Activated CD4-positive, CD25-positive, alpha-beta regulatory T cell treated with anti-CD3 and anti-CD28 coated beads, Interleukin-2, amount 50 U/mL, for 24 hours (primary cell): Measurements from ENCODE around the gene PRRC2B.

Experiments used
- ATAC-seq, 2 donors: fragments of 150-1000 bp; cut with Tn5 transposase; one replicate each; pipeline ENCODE4 v1.10.0; 2021; ENCODE audit warnings: mild to moderate bottlenecking in 1 of 2, moderate library complexity in 1 of 2

Gene PRRC2B

DNA sequence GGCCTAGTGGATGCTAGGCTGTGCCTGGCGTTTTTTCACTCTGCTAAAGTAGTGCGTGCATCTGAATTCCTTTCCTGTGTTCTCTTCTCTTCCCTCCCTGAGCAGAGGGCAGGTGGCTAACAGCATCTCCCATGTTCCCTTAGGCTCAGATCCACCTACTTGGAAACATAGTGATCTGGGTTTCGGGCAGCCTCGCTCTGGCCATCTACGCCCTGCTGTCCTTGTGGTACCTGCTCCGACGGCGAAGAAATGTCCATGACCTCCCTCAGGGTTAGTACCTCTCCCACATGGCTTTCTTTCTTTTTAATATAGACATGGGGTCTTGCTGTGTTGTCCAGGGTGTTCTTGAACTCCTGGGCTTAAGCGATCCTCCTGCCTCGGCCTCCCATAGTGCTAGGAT is 127.3 kb downstream of the PRRC2B start:
- ATAC-seq: no peak

DNA sequence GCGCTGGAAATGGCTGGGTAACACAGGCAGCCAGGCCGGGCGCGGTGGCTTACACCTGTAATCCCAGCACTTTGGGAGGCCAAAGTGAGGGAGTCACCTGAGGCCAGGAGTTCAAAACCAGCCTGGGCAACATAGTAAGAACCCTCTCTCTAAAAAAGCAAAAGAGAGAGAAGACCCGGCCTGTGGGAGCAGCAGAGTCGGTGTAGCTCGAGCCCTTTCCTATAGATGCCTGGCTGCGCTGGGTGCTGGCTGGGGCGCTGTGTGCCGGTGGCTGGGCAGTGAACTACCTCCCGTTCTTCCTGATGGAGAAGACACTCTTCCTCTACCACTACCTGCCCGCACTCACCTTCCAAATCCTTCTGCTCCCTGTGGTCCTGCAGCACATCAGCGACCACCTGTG is 127.9 kb downstream of the PRRC2B start:
- no peak for ATAC-seq

DNA sequence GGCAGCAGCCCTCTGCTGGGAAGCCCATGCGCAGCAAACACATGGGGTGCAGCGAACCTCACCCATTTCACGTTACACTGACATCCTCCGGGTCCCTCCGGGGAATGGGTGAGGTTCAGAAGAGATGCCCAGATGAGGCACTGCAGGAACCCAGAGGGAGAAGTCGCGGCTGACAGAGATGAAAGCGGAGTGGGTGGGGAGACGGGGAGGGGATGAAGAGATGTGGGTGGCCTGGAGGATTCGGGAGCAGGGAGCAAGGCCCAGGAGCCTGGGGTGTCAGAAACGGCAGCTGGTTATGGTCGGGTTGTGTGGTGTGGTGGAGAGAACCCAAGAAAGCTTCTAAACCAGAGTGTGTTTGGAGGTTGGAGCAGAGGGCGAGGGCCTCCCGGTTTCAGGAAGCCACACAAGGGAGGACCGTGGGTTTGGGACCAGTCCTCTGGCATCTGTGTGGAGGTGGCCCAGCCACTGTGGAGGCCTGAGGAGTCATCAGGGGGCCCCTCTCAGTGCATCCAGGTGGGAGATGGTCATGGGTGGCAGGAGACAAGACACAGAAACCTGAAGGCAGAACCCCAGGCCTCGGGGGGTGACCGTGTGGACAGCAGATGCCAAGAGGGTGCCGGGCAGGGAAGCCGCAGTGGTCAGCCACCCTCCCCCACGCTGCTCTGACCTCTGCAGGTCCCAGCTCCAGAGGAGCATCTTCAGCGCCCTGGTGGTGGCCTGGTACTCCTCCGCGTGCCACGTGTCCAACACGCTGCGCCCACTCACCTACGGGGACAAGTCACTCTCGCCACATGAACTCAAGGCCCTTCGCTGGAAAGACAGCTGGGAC is 128.6 kb downstream of the PRRC2B start:
- no peak for ATAC-seq

DNA sequence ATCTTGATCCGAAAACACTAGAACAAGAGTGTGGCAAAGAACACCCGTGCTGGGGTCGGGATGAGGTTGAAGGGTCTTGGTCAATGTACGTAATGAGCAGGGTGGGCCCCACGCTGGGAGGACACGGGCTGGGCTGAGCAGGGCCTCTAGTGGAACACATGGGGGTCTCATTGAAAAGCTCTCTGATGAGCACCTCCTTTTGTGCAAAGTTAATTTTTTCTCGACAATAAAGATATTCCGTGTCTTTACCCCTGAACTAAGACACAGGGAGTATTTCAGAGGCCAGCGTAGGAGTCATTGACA is 129.2 kb downstream of the PRRC2B start:
- no peak for ATAC-seq

DNA sequence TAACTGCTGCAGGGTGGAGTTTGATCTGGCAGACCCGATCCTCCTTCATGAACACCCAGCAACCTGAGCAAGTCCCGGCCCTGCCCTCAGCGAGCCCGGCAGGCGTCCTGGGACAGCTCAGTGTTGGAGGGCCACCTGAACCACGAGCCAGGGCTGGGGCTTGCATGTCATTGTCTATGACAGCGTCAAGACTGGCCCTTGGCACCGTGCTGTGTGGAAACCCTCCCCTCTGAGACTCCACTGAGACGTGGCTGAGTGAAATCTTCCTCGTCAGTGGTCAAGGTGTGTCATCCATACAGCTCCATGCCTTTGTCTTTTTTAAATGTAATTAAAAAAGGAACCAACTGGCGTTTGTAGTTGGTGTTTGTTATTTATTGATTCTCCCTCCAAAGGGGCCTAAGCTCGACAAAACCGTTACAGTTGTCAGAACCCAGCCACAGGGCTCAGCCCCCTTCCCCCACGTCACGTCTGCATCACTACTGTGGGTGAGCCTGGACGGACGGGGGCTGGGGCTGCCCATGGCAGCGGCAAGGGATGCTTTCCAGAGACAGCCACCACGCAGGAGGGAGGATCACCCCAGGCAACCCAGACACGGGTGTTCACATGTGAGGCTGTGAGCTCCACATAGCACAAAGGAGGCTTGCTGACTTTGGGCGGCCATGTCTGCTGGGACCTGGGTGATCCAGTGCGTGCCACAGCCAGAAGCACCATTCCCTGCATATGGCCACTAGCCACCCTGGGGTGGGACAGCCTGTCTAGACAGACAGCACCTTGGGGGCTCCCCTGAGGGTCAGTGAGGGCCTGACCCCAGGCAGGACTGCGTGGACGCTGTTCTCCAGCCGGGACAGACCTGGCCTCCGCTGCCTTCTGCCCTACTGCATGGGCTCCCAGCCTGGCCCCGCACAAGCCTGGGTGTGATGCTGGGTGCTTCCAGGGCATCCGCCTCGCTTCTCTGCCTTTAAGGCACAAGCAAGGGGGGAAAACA is 129.9 kb downstream of the PRRC2B start:
- no peak for ATAC-seq

DNA sequence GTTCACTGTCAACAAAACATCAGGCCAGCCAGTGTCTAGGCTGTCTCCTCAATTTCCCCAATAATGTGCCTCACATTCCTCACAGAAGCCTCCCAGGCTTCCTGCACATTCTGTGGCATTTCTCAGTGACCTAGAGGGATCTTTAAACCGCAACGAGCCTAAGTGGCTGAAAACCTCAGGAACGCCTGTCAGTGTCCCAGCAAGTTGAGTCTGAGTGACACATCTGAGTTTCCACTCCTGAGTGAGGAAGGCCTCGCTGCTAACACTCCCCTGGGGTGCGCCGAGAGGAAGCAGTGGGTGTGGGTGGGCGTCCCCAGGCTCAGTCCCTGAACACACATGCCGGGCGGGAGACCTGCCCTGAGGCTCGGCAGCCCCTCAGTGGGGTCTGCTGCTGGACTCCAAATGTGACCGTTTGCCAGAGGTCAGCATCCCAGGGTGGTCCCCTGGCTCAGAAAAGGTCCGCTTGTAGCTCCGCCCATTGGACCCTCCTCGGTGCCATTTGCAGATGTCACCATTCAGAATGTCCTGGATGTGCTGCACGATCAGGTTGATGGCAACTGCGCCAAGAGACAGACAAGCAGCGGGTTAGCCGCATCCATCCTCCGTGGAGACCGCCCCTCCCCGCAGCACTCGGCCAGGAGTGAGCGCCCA is 130.9 kb downstream of the PRRC2B start:
- ATAC-seq: no peak

DNA sequence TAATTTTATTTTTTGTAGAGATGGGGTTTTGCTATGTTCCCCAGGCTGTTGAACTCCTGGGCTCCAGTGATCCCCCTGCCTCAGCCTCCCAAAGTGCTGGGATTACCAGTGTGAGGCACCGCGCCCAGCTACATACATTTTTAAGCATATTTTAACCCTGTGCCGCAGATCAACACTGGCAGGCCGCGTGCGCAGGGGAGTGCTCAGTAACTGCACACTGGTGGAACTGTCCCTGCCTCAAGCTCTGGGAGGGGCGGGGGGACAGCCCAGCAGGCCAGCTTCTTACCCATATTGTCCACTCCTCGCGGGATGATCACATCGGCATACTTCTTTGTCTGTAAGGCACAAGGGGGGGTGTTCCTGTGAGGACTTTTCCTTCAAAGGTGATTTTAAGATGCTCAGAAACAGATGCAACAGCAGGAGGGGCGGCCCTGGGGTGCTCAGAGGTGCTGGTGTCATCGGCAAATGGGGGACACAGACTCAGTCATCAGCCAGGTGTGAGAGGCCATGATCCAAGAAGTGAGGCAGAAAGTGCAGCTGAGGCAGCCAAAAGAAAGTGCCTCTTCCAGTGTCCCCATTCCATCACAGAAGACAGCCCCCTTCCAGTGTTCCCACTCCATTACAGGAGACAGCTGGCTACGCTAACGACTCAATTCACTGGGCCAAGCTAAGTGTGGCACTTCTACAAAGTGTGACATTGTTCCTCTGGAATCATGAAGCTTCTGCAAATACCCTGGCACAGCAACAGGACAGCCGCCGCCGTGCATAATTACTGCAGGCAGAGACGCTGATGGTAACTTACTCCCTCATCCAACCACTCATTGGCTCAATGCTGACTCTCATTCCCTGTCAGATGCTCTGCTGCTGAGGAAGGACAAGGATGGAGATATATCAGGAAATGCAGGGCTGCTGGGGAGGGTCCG is 132.0 kb downstream of the PRRC2B start:
- ATAC-seq: no peak

DNA sequence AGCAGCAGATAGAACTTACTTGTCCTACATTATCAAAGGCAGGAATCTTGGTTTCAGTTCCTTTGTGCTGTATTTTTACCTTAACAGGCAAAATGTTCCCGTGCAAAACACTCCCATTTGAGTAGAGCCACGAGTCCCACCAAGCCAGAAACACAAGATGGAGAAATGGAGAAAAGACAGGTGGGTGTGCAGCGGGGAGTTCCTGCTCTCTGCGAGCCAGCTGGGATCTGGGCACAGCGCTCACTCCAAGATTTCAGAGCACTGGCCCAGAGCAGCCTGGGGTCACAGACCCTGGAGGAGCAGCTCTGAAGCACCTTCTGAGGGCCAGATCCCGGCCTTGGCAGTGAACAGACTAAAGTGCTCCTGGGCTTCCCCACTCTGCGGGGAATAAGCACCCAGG is 134.3 kb downstream of the PRRC2B start:
- no peak for ATAC-seq

DNA sequence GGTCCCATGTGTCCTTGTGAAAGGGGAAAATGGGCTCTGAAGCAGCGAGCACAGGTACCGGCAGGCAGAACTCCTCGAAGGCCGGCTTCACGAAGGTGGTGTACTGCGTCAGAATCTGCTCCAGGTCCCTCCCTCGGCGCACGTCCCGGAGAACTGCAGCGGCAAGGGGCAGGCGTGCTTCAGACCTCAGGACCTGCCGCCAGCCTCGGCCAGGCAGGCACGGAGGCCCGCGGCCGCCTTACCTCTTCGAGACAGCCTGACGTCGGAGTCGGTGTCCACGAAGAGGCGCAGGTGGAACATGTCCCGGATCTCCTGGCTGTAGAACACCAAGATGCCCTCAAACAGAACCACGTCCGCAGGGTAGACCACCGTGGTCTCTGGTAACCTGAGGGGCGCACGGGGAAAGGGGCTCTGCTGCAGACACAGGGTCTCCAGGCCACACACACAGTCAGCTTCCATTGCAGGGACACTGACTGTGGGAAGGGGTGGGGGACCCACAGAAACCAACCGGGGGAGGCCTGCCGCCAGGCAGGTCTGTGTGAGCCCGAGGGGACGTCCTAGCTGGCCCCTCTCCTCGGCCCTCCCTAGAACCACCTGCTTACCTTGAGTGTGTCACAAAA is 135.1 kb downstream of the PRRC2B start:
- ATAC-seq: no peak

DNA sequence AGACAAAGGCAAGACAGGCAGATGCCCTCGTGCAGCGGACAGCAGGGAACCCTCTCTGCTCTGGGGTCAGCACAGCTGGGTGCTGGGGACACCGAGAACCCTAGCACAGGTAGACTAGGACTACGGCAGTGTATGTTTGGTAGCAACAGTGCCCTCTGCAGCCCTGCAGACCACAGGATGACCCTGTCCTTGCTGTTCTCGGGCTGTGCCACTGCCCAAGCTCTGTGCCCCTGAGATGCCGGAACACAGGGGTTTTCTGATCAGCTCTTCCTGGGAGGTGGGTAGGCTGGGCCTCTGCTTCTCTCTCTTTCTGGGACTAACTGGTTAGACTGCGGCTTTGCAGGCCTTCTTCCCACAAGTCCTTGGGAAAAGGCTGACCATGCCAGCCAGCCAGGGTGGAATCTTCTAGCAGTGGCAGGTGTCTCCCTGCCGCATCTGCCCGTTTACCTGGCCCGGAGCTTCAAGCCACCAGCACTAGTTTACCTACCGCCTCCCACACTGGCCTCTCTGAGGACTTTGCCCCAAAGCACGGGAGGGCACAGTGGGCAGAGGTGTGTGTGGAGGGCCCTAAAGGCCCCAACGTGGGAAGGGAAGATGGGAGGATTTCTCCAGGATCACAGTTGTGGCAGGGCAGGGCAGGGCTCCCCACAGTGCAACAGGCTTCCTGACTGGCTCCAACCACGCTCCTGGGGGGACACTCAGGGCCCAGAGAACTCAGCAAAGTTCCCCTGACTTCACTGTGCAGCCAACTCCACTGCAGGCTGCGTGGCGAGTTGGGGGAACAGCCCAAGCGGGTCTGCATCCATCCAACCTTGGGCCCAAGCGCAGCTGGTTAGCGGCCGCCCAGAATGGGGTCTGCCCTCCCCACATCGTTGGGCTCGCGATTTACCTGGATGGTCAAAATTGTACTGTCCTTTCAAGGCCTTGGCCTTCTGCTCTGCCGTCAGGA is 136.0 kb downstream of the PRRC2B start:
- no peak for ATAC-seq

DNA sequence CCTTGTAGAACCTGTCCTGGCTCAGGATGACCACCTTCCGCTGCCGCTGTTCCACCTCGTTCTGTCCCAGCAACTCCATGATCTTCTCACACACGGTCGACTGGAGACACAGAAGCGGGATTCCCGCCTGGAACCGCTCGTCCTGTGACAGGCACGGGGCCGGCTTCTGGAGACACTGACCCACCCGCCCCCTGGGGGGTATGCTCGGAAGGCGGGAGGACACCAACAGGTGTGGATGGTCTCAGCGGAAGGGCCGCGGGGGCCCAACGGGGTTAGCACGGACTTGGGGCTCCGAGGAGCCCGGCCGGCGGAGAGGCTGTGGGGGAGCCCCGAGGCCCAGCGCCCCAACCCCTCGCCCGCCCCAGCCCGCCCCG is 136.6 kb downstream of the PRRC2B start:
- ATAC-seq: peak in 1 of 2 donors; percentile 12

DNA sequence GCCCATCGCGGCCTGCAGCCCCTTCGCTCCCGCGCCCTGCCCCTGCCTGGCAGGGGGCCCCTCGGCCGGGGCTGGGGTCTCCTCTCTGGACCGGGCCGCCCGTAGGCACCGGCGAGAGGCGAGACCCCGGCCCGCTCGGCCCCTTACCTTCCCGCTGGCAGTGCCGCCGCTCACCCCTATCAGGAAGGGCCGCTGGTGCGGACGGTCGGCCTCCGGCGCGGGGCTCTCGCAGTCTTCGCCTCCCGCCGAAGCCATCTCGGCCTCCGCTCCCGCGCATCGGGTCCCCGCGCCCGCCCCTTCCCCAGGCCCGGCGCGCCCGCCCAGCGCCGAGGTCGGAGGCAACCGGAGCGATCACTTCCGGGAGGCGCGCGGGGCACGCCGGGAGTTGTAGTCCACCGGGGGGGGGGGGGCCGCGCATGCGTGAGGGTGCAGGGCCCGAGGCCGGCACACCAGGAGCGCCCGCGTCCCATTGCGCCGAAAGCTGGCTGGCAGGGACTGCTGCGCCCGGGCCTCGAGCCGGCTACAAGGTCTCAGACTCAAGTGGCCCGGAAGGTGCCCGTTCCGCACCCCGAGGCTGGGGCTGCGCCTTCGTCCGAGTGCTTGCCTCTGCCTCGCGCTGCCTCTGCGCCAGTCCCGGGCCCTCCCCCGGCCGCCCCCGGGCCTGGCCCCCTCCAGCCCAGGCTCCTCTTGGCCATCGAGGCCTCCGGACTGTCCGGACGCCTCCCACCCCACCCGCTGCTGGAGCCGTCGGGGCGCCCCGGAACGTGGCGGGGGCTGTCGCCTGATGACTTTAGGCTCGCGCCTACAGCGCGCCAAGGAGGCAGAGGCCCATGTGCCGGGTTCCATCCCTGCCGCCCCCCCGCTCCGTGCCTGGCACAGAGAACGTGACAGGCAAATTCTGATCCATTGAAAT is 137.3 kb downstream of the PRRC2B start, which contains the start of gene UCK1:
Gene UCK1 (minus strand): TSS at position 344 of the 913 bp plus-strand sequence. CDS start 89 bp downstream, at position 255.
- ATAC-seq: peak; percentile 98 to 99

DNA sequence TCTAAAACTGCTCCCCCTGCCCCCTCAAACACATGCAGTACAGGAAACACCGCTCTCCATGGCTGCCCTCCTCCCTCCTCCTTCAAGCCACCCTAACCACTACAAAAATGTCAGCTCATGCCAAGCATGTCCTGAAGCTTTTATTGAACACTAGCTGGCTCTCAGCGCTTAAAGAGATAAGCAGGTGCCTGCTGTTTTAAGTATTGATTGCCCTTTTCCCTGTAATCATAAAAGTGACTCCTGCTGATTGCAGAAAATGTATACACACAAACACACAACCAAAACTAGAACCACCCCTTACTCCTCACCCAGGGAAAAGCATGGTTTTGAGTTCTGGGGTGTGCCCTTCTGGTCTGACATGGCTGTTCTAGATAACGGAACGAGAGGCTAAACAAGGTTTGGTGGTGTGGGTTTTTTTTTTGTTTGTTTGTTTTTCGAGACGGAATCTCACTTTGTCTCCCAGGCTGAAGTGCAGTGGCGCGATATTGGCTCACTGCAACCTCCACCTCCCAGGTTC is 140.9 kb downstream of the PRRC2B start:
- no peak for ATAC-seq

DNA sequence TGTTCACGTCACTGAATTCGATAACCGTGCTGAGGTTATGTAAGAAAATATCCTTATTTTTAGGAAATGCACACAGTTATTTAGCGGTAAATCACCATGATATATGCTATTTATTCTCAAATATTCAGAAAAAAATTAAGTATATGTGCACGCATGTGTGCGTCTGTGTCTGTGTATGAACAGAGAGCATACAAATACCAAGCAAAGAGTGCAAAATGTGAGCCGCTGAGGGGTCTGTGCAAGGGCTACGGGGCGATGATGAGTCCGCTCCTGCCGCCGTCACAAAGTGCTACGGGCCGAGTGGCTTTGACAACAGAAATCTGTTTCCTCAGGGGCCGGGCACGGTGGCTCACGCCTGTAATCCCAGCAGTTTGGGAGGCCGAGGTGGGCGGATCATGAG is 144.1 kb downstream of the PRRC2B start:
- ATAC-seq: no peak

DNA sequence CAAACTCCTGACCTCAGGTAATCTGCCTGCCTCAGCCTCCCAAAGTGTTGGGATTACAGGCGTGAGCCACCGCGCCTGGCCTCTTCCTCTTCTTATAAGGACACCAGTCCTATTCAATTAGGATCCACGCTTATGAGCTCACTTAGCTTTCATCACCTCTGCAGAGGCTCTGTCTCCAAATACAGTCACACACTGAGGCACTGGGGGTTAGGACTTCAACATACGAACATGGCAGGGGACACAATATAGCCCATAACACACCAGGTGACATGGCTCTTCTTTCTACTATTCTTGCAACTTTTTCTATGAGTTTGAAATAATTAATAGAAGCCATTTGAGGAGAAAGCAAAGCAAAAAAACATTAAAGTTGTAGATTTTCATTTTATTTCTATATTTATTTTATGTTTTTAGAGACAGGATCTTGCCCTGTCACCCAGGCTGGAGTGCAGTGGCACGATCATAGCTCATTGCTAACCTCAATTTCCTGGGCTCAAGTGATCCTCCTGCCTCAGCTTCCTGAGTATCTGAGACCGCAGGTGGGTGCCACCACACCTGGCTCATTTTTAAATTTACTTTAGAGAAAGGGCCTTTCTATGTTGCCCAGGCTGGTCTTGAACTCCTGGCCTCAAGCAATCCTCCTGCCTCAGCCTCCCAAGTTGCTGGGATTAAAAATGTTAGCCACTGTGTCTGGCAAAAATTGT is 145.5 kb downstream of the PRRC2B start:
- no peak for ATAC-seq

DNA sequence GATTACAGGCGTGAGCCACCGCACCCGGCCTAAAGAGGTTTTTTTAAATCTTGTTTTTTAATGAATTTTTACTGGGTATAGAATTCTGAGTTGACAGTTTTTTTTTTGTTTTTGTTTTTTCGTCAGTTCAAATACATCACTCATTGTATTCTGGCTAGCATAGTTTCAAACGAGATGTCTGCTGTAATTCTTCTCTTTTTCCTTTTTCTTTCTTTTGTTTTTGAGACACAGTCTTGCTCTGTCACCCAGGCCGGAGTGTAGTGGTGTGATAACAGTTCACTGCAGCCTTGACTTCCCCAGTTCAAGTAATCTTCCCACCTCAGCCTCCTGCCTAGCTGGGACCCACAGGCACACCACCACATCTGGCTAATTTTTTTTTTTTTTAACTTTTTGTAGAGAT is 149.3 kb downstream of the PRRC2B start:
- no peak for ATAC-seq

DNA sequence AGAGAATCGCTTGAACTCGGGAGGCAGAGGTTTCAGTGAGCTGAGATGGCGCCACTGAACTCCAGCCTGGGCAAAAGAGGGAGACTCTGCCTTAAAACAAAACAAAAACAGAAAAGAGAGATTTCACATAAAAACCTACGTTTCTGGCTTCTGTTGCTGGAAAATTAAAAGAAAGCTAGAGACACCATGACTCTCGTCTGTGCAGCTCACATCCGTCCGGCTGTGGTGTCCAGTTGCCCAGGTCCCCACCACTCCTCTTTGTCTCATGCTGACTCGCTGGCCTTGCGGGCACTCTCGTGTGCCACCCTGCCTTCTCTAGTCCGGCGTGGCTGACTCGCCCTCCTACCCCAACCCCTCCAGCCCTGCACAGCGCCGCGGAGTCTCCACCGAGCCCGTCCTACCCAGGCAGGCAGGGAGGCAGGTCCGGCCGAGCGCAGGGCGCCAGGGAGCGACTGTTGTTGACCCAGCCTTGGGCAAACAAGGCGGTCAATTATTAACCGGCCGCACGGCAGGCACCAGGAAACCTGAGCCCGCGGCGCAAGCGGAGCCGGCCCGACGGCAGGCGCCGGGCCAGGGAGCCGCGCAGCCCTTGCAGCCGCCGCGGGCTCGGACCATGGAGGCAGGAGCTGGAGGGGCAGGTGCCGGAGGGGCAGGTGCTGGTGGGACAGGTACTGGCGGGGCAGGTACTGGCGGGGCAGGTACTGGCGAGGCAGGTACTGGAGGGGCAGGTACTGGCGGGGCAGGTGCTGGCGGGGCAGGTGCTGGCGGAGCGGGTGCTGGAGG is 151.3 kb downstream of the PRRC2B start, which contains the start of gene PRRT1B:
Gene PRRT1B (plus strand): TSS at position 521 of the 783 bp plus-strand sequence. CDS start 93 bp downstream, at position 614.
- ATAC-seq: no peak
